ENCODE results near the gene ZNF284.

The ZNF284 gene

GRCh38 chr19:44050740-44051649 lies 21.0 kb upstream of the ZNF284 start:
- peak overlapping the region; percentile 42 for H3K4me3 ChIP-seq (ENCODE audit: low read depth, low read length)
- DNase-seq (ENCODE audit: low read depth), result no peak

GRCh38 chr19:44051650-44052402 lies 20.1 kb upstream of the ZNF284 start, which contains the start of gene ZNF223:
ZNF223 (plus strand) TSS chr19:44052036; CDS start chr19:44055177, 3,141 bp downstream.
- TF ChIP-seq CTCF (IDR thresholded peaks at IDR 0.05; ENCODE audit: low read depth, low read length, missing control alignments), result no peak
- H3K4me3 ChIP-seq (ENCODE audit: low read depth, low read length), result peak within 1 kb of the TSS; percentile 42
- DNase-seq (ENCODE audit: low read depth), result peak; percentile 26

More at GRCh38 chr19:44050740-44051649, 21.0 kb upstream of the ZNF284 start:
- no peak for TF ChIP-seq CTCF (IDR thresholded peaks at IDR 0.05; ENCODE audit: low read depth, low read length, missing control alignments)

- H3K4me3 ChIP-seq (ENCODE audit: low read depth, low read length), result no peak overlapping the region
- no peak for DNase-seq (ENCODE audit: low read depth)
- no peak for TF ChIP-seq CTCF (IDR thresholded peaks at IDR 0.05; ENCODE audit: low read depth, low read length, missing control alignments)
Measured at GRCh38 chr19:44055870-44056269, 16.1 kb upstream of the ZNF284 start.

- no peak overlapping the region for H3K4me3 ChIP-seq (ENCODE audit: low read depth, low read length)
- DNase-seq (ENCODE audit: low read depth), result no peak
- TF ChIP-seq CTCF (IDR thresholded peaks at IDR 0.05; ENCODE audit: low read depth, low read length, missing control alignments), result no peak
Measured at GRCh38 chr19:44059229-44059628, 12.7 kb upstream of the ZNF284 start.

GRCh38 chr19:44061038-44061437 lies 10.9 kb upstream of the ZNF284 start:
- TF ChIP-seq CTCF (IDR thresholded peaks at IDR 0.05; ENCODE audit: low read depth, low read length, missing control alignments), result no peak
- no peak for DNase-seq (ENCODE audit: low read depth)
- H3K4me3 ChIP-seq (ENCODE audit: low read depth, low read length), result no peak overlapping the region

- no peak for DNase-seq (ENCODE audit: low read depth)
- H3K4me3 ChIP-seq (ENCODE audit: low read depth, low read length), result no peak overlapping the region
- TF ChIP-seq CTCF (IDR thresholded peaks at IDR 0.05; ENCODE audit: low read depth, low read length, missing control alignments), result no peak
Measured at GRCh38 chr19:44066305-44066704, 5.7 kb upstream of the ZNF284 start.

Measured in GM12864 (cell line).